ENCODE results near the gene ESF1.

Gene ESF1

GRCh38 chr20:13809855-13810254 is 25.1 kb upstream of the ESF1 start:
- DNase-seq (ENCODE audit: extremely low spot score) = no peak
- TF ChIP-seq LEF1 (IDR thresholded peaks at IDR 0.05; ENCODE audit: borderline replicate concordance) (no peak), PKNOX1 (IDR thresholded peaks at IDR 0.05) (no peak), HDGF (IDR thresholded peaks at IDR 0.05; ENCODE audit: borderline replicate concordance) (no peak)
- POLR2A ChIA-PET = no interaction called here
- CTCF ChIA-PET = interaction anchor here (0.8 kb wide), 1 partner anchor 10 kb away, joined by 5 read pairs; no protein-coding TSS in a partner anchor

- no peak for TF ChIP-seq NFRKB (IDR thresholded peaks at IDR 0.05)
- no peak for TF ChIP-seq LEF1 (IDR thresholded peaks at IDR 0.05; ENCODE audit: borderline replicate concordance)
- TF ChIP-seq FOXA1 (IDR thresholded peaks at IDR 0.05) = no peak
- no peak for TF ChIP-seq SUZ12 (IDR thresholded peaks at IDR 0.05)
- TF ChIP-seq CTBP1 (IDR thresholded peaks at IDR 0.05; ENCODE audit: borderline replicate concordance) = no peak
- TF ChIP-seq FOXK2 (IDR thresholded peaks at IDR 0.05) = no peak
- TF ChIP-seq TARDBP (IDR thresholded peaks at IDR 0.05) = no peak
- TF ChIP-seq HDGF (IDR thresholded peaks at IDR 0.05; ENCODE audit: borderline replicate concordance) = no peak
- TF ChIP-seq L3MBTL2 (conservative IDR thresholded peaks at IDR 0.05) = no peak
- no peak for TF ChIP-seq ARNT (IDR thresholded peaks at IDR 0.05)
- no peak for TF ChIP-seq FOXM1 (IDR thresholded peaks at IDR 0.05; ENCODE audit: borderline replicate concordance)
- TF ChIP-seq ZNF384 (IDR thresholded peaks at IDR 0.05) = no peak
- no peak for TF ChIP-seq PKNOX1 (IDR thresholded peaks at IDR 0.05)
- TF ChIP-seq ELF4 (IDR thresholded peaks at IDR 0.05) = no peak
- no peak for TF ChIP-seq BHLHE40 (IDR thresholded peaks at IDR 0.05; ENCODE audit: borderline replicate concordance)
- no peak for TF ChIP-seq SP1 (IDR thresholded peaks at IDR 0.05)
- DNase-seq (ENCODE audit: extremely low spot score) = no peak
- POLR2A ChIA-PET = no interaction called here
- CTCF ChIA-PET = interaction anchor here (0.8 kb wide), 1 partner anchor 11 kb away, joined by 5 read pairs; no protein-coding TSS in a partner anchor
Measured at GRCh38 chr20:13809373-13809772, 24.7 kb upstream of the ESF1 start.

GRCh38 chr20:13800728-13801134 is 16.0 kb upstream of the ESF1 start:
- TF ChIP-seq L3MBTL2 (conservative IDR thresholded peaks at IDR 0.05) = no peak
- no peak for TF ChIP-seq PKNOX1 (IDR thresholded peaks at IDR 0.05)
- no peak for TF ChIP-seq ZNF384 (IDR thresholded peaks at IDR 0.05)
- no peak for TF ChIP-seq BHLHE40 (IDR thresholded peaks at IDR 0.05; ENCODE audit: borderline replicate concordance)
- TF ChIP-seq TARDBP (IDR thresholded peaks at IDR 0.05) = no peak
- no peak for TF ChIP-seq CTBP1 (IDR thresholded peaks at IDR 0.05; ENCODE audit: borderline replicate concordance)
- TF ChIP-seq SP1 (IDR thresholded peaks at IDR 0.05) = no peak
- no peak for TF ChIP-seq ARNT (IDR thresholded peaks at IDR 0.05)
- TF ChIP-seq ELF4 (IDR thresholded peaks at IDR 0.05) = no peak
- no peak for TF ChIP-seq FOXM1 (IDR thresholded peaks at IDR 0.05; ENCODE audit: borderline replicate concordance)
- TF ChIP-seq FOXA1 (IDR thresholded peaks at IDR 0.05) = no peak
- no peak for TF ChIP-seq LEF1 (IDR thresholded peaks at IDR 0.05; ENCODE audit: borderline replicate concordance)
- no peak for TF ChIP-seq NFRKB (IDR thresholded peaks at IDR 0.05)
- no peak for TF ChIP-seq FOXK2 (IDR thresholded peaks at IDR 0.05)
- TF ChIP-seq SUZ12 (IDR thresholded peaks at IDR 0.05) = no peak
- no peak for TF ChIP-seq HDGF (IDR thresholded peaks at IDR 0.05; ENCODE audit: borderline replicate concordance)
- POLR2A ChIA-PET = interaction anchor here (1.0 kb wide), 1 partner anchor 16 kb away, joined by 3 read pairs; the partner anchor contains the start of genes ESF1 and NDUFAF5
- DNase-seq (ENCODE audit: extremely low spot score) = no peak
- CTCF ChIA-PET = no interaction called here

- TF ChIP-seq HDGF (IDR thresholded peaks at IDR 0.05; ENCODE audit: borderline replicate concordance) (no peak), L3MBTL2 (conservative IDR thresholded peaks at IDR 0.05) (no peak), LEF1 (IDR thresholded peaks at IDR 0.05; ENCODE audit: borderline replicate concordance) (no peak), NFRKB (IDR thresholded peaks at IDR 0.05) (no peak), ZNF384 (IDR thresholded peaks at IDR 0.05) (no peak), TARDBP (IDR thresholded peaks at IDR 0.05) (no peak), CTBP1 (IDR thresholded peaks at IDR 0.05; ENCODE audit: borderline replicate concordance) (no peak), BHLHE40 (IDR thresholded peaks at IDR 0.05; ENCODE audit: borderline replicate concordance) (no peak), SP1 (IDR thresholded peaks at IDR 0.05) (no peak), FOXK2 (IDR thresholded peaks at IDR 0.05) (no peak), ARNT (IDR thresholded peaks at IDR 0.05) (no peak), SUZ12 (IDR thresholded peaks at IDR 0.05) (no peak), FOXA1 (IDR thresholded peaks at IDR 0.05) (no peak), FOXM1 (IDR thresholded peaks at IDR 0.05; ENCODE audit: borderline replicate concordance) (no peak)
- CTCF ChIA-PET = no interaction called here
- no peak for DNase-seq (ENCODE audit: extremely low spot score)
- POLR2A ChIA-PET = interaction anchor here (1.0 kb wide), 1 partner anchor 16 kb away, joined by 3 read pairs; the partner anchor contains the start of genes ESF1 and NDUFAF5
Measured at GRCh38 chr20:13799974-13800373, 15.3 kb upstream of the ESF1 start.

GRCh38 chr20:13799040-13799439 is 14.3 kb upstream of the ESF1 start:
- CTCF ChIA-PET = interaction anchor here (0.5 kb wide), 1 partner anchor 11 kb away, joined by 3 read pairs; no protein-coding TSS in a partner anchor
- TF ChIP-seq LEF1 (IDR thresholded peaks at IDR 0.05; ENCODE audit: borderline replicate concordance) = no peak
- TF ChIP-seq FOXA1 (IDR thresholded peaks at IDR 0.05) = no peak
- no peak for TF ChIP-seq SP1 (IDR thresholded peaks at IDR 0.05)
- TF ChIP-seq BHLHE40 (IDR thresholded peaks at IDR 0.05; ENCODE audit: borderline replicate concordance) = no peak
- no peak for TF ChIP-seq FOXK2 (IDR thresholded peaks at IDR 0.05)
- POLR2A ChIA-PET = interaction anchor here (1.2 kb wide), 1 partner anchor 14 kb away, joined by 3 read pairs; the partner anchor contains the start of genes ESF1 and NDUFAF5
- no peak for DNase-seq (ENCODE audit: extremely low spot score)

- ChIA-PET POLR2A (no interaction called here), CTCF (no interaction called here)
- TF ChIP-seq SUZ12 (IDR thresholded peaks at IDR 0.05) (no peak), NFRKB (IDR thresholded peaks at IDR 0.05) (no peak), CTBP1 (IDR thresholded peaks at IDR 0.05; ENCODE audit: borderline replicate concordance) (no peak), HDGF (IDR thresholded peaks at IDR 0.05; ENCODE audit: borderline replicate concordance) (no peak), FOXA1 (IDR thresholded peaks at IDR 0.05) (no peak), TARDBP (IDR thresholded peaks at IDR 0.05) (no peak), ARNT (IDR thresholded peaks at IDR 0.05) (no peak), SP1 (IDR thresholded peaks at IDR 0.05) (no peak), BHLHE40 (IDR thresholded peaks at IDR 0.05; ENCODE audit: borderline replicate concordance) (no peak), PKNOX1 (IDR thresholded peaks at IDR 0.05) (no peak), L3MBTL2 (conservative IDR thresholded peaks at IDR 0.05) (no peak), FOXM1 (IDR thresholded peaks at IDR 0.05; ENCODE audit: borderline replicate concordance) (no peak), ZNF384 (IDR thresholded peaks at IDR 0.05) (no peak), FOXK2 (IDR thresholded peaks at IDR 0.05) (no peak), LEF1 (IDR thresholded peaks at IDR 0.05; ENCODE audit: borderline replicate concordance) (no peak), ELF4 (IDR thresholded peaks at IDR 0.05) (no peak)
- no peak for DNase-seq (ENCODE audit: extremely low spot score)
Measured at GRCh38 chr20:13794667-13795066, 9.9 kb upstream of the ESF1 start.

Measured in HEK293T (cell line).